Lower lobe of right lung (tissue), 2 donors: ENCODE data around the gene ARHGEF25. TPM values are rescaled to one million over a fixed set of nuclear protein-coding genes. Genes with fewer than 3 reads are reported as not detected.
A peak's percentile ranks its signal among the peaks of the same experiment; 100 is the strongest.
"Not testable (repeated sequence)": the region's sequence is repeated elsewhere in the genome, so short reads cannot be mapped to it uniquely, and the experiment has no call there.

Experiments
- ATAC-seq, 2 donors: fragments of 200-7000 bp; cut with Tn5 transposase; one replicate each; pipeline ENCODE4 v1.9.1; 2020 to 2022; ENCODE audit warnings: mild to moderate bottlenecking in 2 of 2, moderate library complexity in 2 of 2
- DNase-seq: peaks from one replicate; pipeline ENCODE4 v3.0.0-alpha.2; 2020
- H3K27ac ChIP-seq: fragments of 200-600 bp; one replicate; pipeline ENCODE4 v1.8.0; 2022
- H3K27me3 ChIP-seq: fragments of 200-600 bp; one replicate; pipeline ENCODE4 v1.8.0; 2022; ENCODE audit warnings: low read depth
- H3K36me3 ChIP-seq: fragments of 200-600 bp; one replicate; pipeline ENCODE4 v1.8.0; 2022; ENCODE audit warnings: mild to moderate bottlenecking
- H3K4me1 ChIP-seq: fragments of 200-600 bp; one replicate; pipeline ENCODE4 v1.8.0; 2022
- H3K4me3 ChIP-seq: fragments of 200-600 bp; one replicate; pipeline ENCODE4 v1.8.0; 2022; ENCODE audit warnings: mild to moderate bottlenecking
- H3K9me3 ChIP-seq: fragments of 200-600 bp; one replicate; pipeline ENCODE4 v1.8.0; 2022
- CTCF ChIP-seq: fragments of 200-600 bp; IDR thresholded peaks from one replicate; pipeline ENCODE4 v1.8.0; 2022; ENCODE audit warnings: antibody characterized with exemption, mild to moderate bottlenecking
- intact Hi-C: fragments of 100-400 bp; cut with DNase I; formaldehyde crosslinking; loops from one replicate; pipeline ENCODE4 v1.11.0; 2022
- total RNA-seq: library from RNA; stranded (reverse); fragmentation: NEBNext Ultra II Directional; extraction: Animal tissue kit (Norgen Biotek cat#: 25700); gene quantifications from one replicate; pipeline ENCODE4 v1.2.1, GENCODE V29; 2021
- donor health status: DM: no; HTN: yes; CAD: no; lungs with severe emphysema.

The ARHGEF25 gene
- total RNA-seq, 1 donor from 2014 or later: 11.5 TPM

DNA sequence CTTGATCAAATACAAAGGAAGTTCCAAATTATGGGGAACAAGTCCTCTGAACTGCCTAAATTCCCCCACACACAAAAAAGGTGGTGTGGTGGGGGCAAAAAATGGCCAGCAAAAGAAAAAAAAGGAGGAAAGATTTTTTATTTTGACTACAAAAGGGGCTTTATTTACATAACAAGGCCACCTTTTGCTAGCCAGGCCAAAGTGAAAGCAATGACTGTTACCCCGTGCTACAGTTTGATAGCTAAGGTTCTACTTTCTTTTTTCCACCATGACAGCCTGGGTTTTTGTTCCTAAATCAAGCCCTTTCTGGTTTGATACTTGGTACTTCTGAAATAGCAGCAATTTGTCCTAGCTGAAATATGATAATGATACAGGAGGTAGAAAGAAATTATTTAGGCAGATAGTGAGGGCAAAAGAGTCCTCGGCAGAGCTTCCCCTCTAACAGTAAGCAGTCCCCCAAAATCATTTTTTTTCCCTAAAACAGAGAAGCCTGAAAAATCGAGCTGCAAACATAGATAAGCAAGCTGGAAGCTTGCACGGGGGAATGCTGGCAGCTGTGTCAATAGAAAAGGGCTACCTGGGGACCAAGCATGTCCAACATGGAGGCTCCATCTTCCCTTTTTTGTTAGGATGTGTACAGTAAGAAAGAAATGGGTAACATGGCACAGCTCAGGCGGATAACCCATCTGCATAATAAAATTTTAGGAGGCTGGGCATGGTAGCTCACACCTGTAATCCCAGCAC is 30.6 kb downstream of the ARHGEF25 start:
- no peak overlapping the region for H3K4me3 ChIP-seq
- no peak overlapping the region for H3K27ac ChIP-seq
- DNase-seq (no peak), ATAC-seq (no peak)
- intact Hi-C loops: no loop called here
- TF ChIP-seq CTCF: no peak
- no peaks in the 10 kb centered on the region for H3K9me3 ChIP-seq
- H3K27me3 ChIP-seq: peaks cover 7% of the 10 kb centered on the region
- H3K36me3 ChIP-seq: no peaks in the 10 kb centered on the region
- no peaks in the 10 kb centered on the region for H3K4me1 ChIP-seq

GRCh38 chr12:57645990-57646658 is 34.9 kb downstream of the ARHGEF25 start:
- H3K4me1 ChIP-seq, intact Hi-C loops, H3K9me3 ChIP-seq, ATAC-seq, DNase-seq, H3K36me3 ChIP-seq, H3K27me3 ChIP-seq, H3K27ac ChIP-seq, H3K4me3 ChIP-seq: not testable (repeated sequence)

DNA sequence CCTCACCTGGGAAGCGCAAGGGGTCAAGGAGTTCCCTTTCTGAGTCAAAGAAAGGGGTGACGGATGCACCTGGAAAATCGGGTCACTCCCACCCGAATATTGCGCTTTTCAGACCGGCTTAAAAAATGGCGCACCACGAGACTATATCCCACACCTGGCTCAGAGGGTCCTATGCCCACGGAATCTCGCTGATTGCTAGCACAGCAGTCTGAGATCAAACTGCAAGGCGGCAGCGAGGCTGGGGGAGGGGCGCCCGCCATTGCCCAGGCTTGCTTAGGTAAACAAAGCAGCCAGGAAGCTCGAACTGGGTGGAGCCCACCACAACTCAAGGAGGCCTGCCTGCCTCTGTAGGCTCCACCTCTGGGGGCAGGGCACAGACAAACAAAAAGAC is 35.4 kb downstream of the ARHGEF25 start:
- ATAC-seq, H3K27ac ChIP-seq, intact Hi-C loops: not testable (repeated sequence)

DNA sequence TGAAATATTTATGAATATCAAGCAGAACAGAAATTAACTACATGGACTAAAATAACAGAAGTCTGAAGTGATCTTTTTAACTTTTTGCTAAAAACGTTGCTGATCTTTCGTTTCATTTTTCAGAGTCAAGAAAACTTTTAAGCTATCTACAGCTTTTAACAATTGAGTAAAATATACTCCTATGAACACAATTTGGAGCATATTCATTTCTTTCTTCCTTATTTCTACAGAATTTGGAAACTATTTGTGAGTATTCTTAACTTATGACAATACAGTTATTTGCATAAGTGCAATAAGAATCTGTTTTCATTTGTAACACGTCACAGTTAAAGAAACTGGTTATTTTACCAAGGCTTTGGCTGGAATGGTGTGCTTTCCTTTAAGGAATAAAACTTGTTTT is 42.8 kb downstream of the ARHGEF25 start:
- Histone ChIP-seq H3K27me3 (no peaks in the 10 kb centered on the region), H3K9me3 (no peaks in the 10 kb centered on the region), H3K36me3 (no peaks in the 10 kb centered on the region), H3K4me3 (no peak overlapping the region), H3K27ac (no peak overlapping the region), H3K4me1 (peaks cover 6% of the 10 kb centered on the region)
- intact Hi-C loops: no loop called here
- TF ChIP-seq CTCF: no peak
- DNase-seq (no peak), ATAC-seq (no peak)

More for the DNA sequence above, 35.4 kb downstream of the ARHGEF25 start:
- not testable (repeated sequence) for H3K4me1 ChIP-seq, H3K9me3 ChIP-seq, H3K36me3 ChIP-seq, H3K4me3 ChIP-seq, H3K27me3 ChIP-seq, DNase-seq

DNA sequence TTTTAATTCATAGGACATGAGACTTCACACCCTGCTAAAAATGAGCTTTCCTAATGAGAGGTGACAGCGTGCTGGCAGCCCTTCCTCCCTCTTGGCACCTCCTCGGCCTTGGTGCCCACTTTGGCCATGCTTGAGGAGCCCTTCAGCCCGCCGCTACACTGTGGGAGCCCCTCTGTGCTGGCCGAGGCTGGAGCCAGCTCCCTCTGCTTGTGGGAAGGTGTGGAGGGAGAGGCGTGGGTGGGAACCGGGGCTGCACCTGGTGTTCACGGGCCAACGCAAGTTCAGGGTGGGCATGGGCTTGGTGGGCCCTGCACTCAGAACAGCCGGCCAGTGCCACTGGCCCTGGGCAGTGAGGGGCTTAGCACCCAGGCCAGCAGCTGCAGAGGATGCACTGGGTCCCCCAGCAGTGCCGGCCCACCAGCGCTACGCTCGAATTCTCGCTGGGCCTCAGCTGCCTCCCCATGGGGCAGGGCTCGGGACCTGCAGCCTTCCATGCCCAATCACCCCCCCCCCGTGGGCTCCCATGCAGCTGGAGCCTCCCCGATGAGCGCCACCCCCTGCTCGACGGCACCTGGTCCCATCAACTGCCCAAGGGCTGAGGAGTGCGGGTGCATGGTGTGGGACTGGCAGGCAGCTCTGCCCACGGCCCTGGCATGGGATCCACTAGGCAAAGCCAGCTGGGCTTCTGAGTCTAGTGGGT is 44.5 kb downstream of the ARHGEF25 start:
- no peak for DNase-seq
- Histone ChIP-seq H3K36me3 (no peaks in the 10 kb centered on the region), H3K9me3 (no peaks in the 10 kb centered on the region), H3K4me3 (no peak overlapping the region), H3K4me1 (peaks cover 6% of the 10 kb centered on the region), H3K27ac (no peak overlapping the region), H3K27me3 (no peaks in the 10 kb centered on the region)
- intact Hi-C loops: no loop called here
- ATAC-seq: no peak
- TF ChIP-seq CTCF: no peak

DNA sequence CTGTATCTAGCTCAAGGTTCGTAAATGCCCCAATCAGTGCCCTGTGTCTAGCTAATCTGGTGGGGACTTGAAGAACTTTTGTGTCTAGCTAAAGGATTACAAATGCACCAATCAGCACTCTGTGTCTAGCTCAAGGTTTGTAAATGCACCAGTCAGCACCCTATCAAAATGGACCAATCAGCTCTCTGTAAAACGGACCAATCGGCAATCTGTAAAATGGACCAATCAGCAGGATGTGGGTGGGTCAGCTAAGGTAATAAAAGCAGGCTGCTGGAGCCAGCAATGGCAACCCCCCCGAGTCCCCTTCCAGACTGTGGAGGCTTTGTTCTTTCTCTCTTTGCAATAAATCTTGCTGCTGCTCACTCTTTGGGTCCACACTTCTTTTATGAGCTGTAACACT is 45.2 kb downstream of the ARHGEF25 start:
- H3K4me3 ChIP-seq, H3K4me1 ChIP-seq, intact Hi-C loops, H3K36me3 ChIP-seq, H3K27me3 ChIP-seq, H3K9me3 ChIP-seq, DNase-seq, H3K27ac ChIP-seq, ATAC-seq: not testable (repeated sequence)

DNA sequence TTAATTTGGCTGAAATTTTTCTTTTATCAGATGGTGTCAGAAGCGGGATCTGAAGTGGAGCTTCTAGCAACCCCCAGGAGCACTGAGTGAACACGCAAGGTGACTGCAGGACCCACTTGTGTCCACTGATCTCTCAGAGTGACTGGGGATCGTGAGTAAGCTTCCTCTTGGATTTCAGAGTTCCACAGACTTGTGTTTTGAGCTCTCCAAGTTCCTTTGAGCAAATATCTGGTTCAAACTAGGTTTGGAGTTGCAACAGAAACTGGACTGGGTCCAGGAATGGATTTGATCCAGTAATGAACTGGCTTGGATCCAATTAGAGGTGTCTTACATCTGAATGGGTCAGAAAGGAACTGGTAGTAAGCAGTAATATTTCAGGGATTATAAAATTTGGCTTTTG is 46.5 kb downstream of the ARHGEF25 start:
- Histone ChIP-seq H3K36me3 (no peaks in the 10 kb centered on the region), H3K27ac (no peak overlapping the region), H3K27me3 (no peaks in the 10 kb centered on the region), H3K4me1 (peaks cover 6% of the 10 kb centered on the region), H3K9me3 (no peaks in the 10 kb centered on the region), H3K4me3 (no peak overlapping the region)
- no peak for TF ChIP-seq CTCF
- no peak for DNase-seq
- intact Hi-C loops: no loop called here
- peak; percentile 68 to 89 for ATAC-seq
